Measurements from ENCODE around the gene SORT1. TPM values are rescaled to one million over a fixed set of nuclear protein-coding genes. Genes with fewer than 3 reads are reported as not detected.

Gene SORT1
- total and polyA plus RNA-seq, 2 of the 13 experiments (the other 11 are each of a cell fraction or from before 2014, with no cell fraction given), result 32.4 to 93.0 TPM

DNA sequence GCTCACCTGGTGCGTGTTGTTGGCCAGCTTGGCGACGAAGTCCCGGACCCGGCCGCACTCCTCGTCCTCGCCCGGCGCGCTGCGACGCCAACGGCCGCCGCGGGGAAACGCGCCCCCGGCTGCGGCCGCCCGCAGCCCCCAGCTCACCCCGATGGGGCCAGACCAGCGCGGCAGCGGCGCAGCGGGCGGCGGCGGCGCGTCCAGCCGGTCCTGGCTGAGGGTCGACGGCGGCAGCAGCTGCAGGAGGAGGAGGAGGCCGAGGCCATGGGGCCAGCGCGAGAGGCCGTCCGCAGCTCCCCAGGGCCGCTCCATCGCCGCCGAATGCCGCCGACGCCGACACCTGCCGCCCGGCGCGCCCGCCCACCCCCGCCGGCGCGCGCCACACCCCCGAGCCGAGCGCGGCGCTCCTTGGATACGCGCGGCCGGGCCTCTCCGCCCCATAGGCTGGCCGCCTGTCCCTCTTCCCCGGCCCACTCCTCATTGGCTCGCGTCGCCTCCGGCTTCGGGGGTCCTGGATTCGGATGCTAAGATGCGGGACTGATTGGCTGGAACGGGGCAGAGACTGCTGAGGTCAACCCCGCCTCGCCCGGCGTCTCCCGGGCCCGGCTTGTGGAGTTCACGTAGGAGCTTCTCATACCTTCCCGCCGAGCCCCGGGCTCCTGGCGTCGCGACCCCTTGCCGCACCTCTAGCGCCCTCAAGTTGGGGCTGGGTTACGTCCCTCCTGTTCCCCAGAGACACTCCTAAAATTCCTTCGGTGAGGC lies at the start of gene SORT1 (continued):
- TF ChIP-seq, protein P1, sequence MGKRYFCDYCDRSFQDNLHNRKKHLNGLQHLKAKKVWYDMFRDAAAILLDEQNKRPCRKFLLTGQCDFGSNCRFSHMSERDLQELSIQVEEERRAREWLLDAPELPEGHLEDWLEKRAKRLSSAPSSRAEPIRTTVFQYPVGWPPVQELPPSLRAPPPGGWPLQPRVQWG (CRISPR knock-in tag; IDR thresholded peaks at IDR 0.05; ENCODE audit: borderline replicate concordance, low read depth), result no peak
- TF ChIP-seq GZF1 (CRISPR knock-in tag; IDR thresholded peaks at IDR 0.05), result no peak
- no peak for TF ChIP-seq NR2F1 (CRISPR knock-in tag; IDR thresholded peaks at IDR 0.05)
- peak; percentile 41; the same call in 1 of the 2 replicates for TF ChIP-seq ZFP1 (CRISPR knock-in tag; IDR thresholded peaks at IDR 0.05)
- TF ChIP-seq, protein P2, sequence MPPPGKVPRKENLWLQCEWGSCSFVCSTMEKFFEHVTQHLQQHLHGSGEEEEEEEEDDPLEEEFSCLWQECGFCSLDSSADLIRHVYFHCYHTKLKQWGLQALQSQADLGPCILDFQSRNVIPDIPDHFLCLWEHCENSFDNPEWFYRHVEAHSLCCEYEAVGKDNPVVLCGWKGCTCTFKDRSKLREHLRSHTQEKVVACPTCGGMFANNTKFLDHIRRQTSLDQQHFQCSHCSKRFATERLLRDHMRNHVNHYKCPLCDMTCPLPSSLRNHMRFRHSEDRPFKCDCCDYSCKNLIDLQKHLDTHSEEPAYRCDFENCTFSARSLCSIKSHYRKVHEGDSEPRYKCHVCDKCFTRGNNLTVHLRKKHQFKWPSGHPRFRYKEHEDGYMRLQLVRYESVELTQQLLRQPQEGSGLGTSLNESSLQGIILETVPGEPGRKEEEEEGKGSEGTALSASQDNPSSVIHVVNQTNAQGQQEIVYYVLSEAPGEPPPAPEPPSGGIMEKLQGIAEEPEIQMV (CRISPR knock-in tag; IDR thresholded peaks at IDR 0.05; ENCODE audit: low read depth), result no peak
- peak; percentile 39; the same call in 1 of the 2 replicates for TF ChIP-seq ZNF556 (CRISPR knock-in tag; IDR thresholded peaks at IDR 0.05; ENCODE audit: borderline replicate concordance)
- peak; percentile 93 for TF ChIP-seq NFYC (CRISPR knock-in tag; IDR thresholded peaks at IDR 0.05)
- TF ChIP-seq, protein P3, sequence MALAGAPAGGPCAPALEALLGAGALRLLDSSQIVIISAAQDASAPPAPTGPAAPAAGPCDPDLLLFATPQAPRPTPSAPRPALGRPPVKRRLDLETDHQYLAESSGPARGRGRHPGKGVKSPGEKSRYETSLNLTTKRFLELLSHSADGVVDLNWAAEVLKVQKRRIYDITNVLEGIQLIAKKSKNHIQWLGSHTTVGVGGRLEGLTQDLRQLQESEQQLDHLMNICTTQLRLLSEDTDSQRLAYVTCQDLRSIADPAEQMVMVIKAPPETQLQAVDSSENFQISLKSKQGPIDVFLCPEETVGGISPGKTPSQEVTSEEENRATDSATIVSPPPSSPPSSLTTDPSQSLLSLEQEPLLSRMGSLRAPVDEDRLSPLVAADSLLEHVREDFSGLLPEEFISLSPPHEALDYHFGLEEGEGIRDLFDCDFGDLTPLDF (CRISPR knock-in tag; IDR thresholded peaks at IDR 0.05), result peak; percentile 50; the same call in 1 of the 2 replicates
- TF ChIP-seq POLR2A (IDR thresholded peaks at IDR 0.05; ENCODE audit: insufficient read depth in 1 of 2, low read depth in 2 of 2, low read length in 2 of 2), result peak; percentile 27 to 77; a peak in 3 of 4 replicates
- peak; percentile 21; the same call in 1 of the 2 replicates for TF ChIP-seq SPEN (CRISPR knock-in tag; IDR thresholded peaks at IDR 0.05; ENCODE audit: low read depth)
- no peak for TF ChIP-seq NCOR1 (IDR thresholded peaks at IDR 0.05; ENCODE audit: borderline replicate concordance, low read length)
- TF ChIP-seq MYNN (CRISPR knock-in tag; IDR thresholded peaks at IDR 0.05; ENCODE audit: low read depth), result peak; percentile 83; the same call in 1 of the 2 replicates
- TF ChIP-seq MIXL1 (CRISPR knock-in tag; IDR thresholded peaks at IDR 0.05), result no peak
- TF ChIP-seq HNRNPL (IDR thresholded peaks at IDR 0.05; ENCODE audit: low read depth, low read length), result 0 out of 2 replicates have a peak, but pooled peaks have one; percentile 48
- no peak for TF ChIP-seq ZNF432 (CRISPR knock-in tag; IDR thresholded peaks at IDR 0.05; ENCODE audit: borderline replicate concordance)
- TF ChIP-seq MED8 (CRISPR knock-in tag; IDR thresholded peaks at IDR 0.05; ENCODE audit: insufficient replicate concordance), result no peak
- no peak for TF ChIP-seq RORA (CRISPR knock-in tag; IDR thresholded peaks at IDR 0.05)
- peak; percentile 49; the same call in 1 of the 2 replicates for TF ChIP-seq ARNT2 (CRISPR knock-in tag; IDR thresholded peaks at IDR 0.05; ENCODE audit: low read depth)
- TF ChIP-seq ZNF773 (CRISPR knock-in tag; IDR thresholded peaks at IDR 0.05; ENCODE audit: borderline replicate concordance), result peak; percentile 56; the same call in 1 of the 2 replicates
- 0 out of 2 replicates have a peak, but pooled peaks have one; percentile 33 for TF ChIP-seq RXRB (CRISPR knock-in tag; IDR thresholded peaks at IDR 0.05; ENCODE audit: borderline replicate concordance)
- TF ChIP-seq ZIK1 (CRISPR knock-in tag; IDR thresholded peaks at IDR 0.05; ENCODE audit: borderline replicate concordance, low read depth), result no peak
- no peak for TF ChIP-seq FOXA3 (CRISPR knock-in tag; IDR thresholded peaks at IDR 0.05)
- peak; percentile 92 for TF ChIP-seq NFYB (CRISPR knock-in tag; IDR thresholded peaks at IDR 0.05)
- TF ChIP-seq, protein P4, sequence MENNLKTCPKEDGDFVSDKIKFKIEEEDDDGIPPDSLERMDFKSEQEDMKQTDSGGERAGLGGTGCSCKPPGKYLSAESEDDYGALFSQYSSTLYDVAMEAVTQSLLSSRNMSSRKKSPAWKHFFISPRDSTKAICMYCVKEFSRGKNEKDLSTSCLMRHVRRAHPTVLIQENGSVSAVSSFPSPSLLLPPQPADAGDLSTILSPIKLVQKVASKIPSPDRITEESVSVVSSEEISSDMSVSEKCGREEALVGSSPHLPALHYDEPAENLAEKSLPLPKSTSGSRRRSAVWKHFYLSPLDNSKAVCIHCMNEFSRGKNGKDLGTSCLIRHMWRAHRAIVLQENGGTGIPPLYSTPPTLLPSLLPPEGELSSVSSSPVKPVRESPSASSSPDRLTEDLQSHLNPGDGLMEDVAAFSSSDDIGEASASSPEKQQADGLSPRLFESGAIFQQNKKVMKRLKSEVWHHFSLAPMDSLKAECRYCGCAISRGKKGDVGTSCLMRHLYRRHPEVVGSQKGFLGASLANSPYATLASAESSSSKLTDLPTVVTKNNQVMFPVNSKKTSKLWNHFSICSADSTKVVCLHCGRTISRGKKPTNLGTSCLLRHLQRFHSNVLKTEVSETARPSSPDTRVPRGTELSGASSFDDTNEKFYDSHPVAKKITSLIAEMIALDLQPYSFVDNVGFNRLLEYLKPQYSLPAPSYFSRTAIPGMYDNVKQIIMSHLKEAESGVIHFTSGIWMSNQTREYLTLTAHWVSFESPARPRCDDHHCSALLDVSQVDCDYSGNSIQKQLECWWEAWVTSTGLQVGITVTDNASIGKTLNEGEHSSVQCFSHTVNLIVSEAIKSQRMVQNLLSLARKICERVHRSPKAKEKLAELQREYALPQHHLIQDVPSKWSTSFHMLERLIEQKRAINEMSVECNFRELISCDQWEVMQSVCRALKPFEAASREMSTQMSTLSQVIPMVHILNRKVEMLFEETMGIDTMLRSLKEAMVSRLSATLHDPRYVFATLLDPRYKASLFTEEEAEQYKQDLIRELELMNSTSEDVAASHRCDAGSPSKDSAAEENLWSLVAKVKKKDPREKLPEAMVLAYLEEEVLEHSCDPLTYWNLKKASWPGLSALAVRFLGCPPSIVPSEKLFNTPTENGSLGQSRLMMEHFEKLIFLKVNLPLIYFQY (CRISPR knock-in tag; IDR thresholded peaks at IDR 0.05; ENCODE audit: borderline replicate concordance), result no peak
